HG03025 (cell line): ENCODE results near the gene BMPR1B.
"Not testable (repeated sequence)": the region's sequence is repeated elsewhere in the genome, so short reads cannot be mapped to it uniquely, and the experiment has no call there.

ENCODE experiments used
- ATAC-seq: cut with Tn5 transposase; IDR thresholded peaks from one replicate; pipeline ENCODE4 v1.9.1; 2021; ENCODE audit warnings: mild to moderate bottlenecking, moderate library complexity; ENCODE audit not compliant: unreplicated experiment, low FRiP score

BMPR1B gene

DNA sequence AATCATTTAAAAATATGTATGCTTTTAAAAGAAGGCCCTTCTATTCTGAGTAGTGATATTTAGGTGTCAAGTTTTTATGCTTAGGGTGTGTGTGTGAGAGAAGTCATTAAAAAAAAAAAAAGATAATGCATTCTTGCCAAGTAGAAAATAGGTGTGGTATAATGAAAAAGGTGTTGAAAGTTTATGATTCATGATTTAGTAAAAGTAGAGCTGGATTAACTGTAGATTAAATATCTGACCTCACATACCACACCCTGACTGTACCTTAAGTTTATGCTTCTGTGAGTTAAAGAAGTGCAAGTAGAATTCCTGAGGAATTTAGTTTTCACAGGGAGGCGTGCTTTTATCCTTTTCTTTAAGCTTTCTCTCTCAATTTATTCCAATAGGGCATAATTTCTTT lies 71.1 kb downstream of the BMPR1B start:
- no peak for ATAC-seq

DNA sequence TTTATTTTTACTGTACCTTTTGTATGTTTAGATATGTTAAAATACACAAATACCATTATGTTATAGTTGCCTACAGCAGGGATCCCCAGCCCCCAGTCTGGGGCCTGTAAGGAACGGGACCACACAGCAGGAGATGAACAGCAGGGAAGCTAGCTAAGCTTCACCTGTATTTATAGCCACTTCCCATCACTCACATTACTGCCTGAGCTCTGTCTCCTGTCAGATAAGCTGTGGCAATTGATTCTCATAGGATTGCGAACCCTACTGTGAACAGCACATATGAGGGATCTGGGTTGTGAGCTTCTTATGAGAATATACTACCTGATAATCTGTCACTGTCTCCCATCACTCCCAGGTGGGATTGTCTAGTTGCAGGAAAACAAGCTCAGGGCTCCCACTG lies 73.9 kb downstream of the BMPR1B start:
- no peak for ATAC-seq

DNA sequence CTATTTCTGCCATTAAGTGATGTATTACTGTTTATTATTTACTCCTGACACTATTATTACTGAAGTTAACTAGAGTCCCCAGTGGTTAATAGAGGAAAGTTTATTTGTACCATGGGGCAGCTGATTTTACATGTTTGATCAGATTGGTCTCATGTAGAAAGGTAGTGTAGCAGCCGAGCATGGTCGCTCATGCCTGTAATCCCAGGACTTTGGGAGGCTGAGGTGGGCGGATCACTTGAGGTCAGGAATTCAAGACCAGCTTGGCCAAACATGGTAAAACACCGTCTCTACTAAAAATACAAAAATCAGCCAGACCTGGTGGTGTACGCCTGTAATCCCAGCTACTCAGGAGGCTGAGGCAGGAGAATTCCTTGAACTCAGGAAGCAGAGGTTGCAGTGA lies 74.6 kb downstream of the BMPR1B start:
- ATAC-seq = not testable (repeated sequence)

DNA sequence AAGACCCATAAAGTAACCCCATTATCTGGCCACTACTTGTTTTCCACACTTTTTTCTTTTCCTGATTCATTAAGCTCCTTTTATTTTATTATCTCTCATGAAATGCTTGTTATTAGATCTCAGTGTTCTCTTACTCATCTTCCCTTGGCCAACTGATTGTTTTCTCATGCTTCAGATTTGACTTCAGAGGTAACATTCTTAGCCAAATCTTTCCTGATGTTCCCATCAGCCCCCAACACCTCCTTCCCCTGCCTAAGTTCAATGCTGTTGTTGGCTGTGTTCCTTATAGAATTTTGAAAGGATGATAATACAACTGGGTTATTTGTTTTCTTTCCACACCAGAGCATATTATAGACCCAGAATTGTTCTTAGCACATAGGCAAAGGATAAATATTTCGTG lies 75.6 kb downstream of the BMPR1B start:
- no peak for ATAC-seq

DNA sequence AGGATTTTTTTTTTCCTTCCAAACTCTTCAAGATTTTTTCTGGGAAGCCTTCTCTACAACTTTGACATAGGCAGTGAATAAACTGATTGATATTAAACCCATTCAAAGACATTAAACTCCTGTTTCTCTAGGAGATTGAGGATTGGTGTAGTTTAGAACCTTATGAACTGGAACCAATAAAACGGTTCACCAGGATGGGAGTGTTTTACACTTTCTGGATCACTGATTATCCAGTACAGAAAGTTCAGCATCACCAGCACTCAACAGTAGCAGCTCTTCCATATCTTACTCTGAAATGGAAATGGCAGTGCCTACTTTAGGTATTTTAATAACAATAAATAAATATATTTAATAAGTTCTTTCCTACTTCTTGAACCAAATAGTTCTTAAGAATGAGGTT lies 76.7 kb downstream of the BMPR1B start:
- ATAC-seq = no peak

DNA sequence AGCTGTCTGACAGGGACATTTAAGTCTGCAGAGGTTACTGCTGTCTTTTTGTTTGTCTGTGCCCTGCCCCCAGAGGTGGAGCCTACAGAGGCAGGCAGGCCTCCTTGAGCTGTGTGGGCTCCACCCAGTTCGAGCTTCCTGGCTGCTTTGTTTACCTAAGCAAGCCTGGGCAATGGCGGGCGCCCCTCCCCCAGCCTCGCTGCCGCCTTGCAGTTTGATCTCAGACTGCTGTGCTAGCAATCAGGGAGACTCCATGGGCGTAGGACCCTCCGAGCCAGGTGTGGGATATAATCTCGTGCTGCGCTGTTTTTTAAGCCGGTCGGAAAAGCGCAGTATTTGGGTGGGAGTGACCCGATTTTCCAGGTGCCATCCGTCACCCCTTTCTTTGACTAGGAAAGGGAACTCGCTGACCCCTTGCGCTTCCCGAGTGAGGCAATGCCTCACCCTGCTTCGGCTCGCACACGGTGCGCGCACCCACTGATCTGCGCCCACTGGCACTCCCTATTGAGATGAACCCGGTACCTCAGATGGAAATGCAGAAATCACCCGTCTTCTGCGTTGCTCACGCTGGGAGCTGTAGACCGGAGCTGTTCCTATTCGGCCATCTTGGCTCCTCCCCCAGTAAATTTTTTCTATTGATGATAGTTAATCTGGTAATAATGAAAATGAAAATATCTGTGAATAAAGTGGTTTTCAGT lies 83.6 kb downstream of the BMPR1B start:
- not testable (repeated sequence) for ATAC-seq

DNA sequence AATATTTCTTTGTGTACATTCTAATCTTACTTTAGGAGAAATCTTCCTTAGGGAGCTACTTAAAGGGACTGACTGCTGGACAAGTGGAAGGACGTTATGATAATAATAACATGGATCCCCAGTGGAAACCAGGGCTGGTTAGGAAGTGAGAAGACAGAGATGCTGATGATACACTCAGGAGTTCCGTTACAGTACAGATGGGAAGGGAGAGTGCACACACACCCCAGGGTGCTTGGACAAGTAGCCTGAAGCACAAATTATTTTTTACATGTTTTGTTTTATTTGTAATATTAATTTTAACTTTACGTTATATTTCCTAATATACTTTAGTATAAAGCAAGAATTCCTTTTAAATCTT lies 84.1 kb downstream of the BMPR1B start:
- ATAC-seq = no peak

DNA sequence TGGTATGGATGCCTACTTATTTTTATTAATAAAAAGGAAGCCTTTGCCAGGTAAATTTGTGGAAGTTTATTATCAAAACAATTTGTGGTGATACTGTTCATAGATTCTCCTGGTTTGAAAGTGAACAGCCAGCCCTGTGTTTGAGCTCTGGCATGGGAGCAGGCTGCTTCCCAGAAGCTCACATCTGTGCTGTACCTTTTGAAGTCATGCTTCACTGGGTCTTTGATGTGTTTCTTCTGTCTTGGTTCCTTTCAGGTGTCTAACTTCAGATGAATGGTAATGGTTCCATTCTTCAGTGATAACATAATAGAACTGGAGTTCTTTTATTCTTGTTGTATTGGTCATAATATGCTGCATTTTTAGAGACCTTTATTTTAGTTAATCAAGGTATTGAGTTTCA lies 85.5 kb downstream of the BMPR1B start:
- ATAC-seq = no peak

DNA sequence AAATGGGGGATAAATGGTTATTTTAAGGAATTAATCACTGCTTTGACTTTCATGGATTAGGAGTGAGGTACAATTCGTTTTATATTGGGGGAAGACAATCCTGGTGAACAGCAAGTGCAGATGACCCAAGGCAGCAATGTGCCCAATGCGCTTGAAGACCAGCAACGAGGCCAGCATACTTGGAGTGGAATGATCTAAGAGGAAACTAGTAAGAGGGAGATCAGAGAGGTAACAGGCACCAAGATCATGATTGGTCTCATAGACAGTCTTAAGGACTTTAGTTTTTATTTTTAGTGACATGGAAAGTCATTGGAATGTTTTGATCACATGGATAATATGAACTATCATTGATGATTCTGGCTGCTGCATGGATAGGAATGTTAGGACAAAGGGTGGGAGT lies 90.6 kb downstream of the BMPR1B start:
- ATAC-seq = no peak

DNA sequence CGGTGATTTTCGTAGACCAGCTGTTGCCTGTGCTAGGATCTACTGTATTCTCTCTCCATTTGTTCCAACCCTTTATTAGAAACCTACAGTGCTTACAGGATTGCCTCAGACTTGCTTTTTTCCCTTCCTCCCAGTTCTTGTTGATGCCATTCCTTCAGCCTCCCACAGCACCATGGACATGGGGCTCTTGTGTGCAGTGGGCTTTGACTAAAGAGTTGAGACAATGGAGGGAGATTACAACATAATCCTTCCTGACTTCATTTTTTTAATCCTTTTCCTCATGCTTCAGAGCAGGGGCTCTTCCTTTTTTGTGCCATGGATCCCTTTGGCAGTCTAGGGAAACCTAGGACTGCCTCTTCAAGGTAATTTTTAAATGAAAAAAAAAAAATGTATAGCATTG lies 92.1 kb downstream of the BMPR1B start:
- ATAC-seq = no peak

DNA sequence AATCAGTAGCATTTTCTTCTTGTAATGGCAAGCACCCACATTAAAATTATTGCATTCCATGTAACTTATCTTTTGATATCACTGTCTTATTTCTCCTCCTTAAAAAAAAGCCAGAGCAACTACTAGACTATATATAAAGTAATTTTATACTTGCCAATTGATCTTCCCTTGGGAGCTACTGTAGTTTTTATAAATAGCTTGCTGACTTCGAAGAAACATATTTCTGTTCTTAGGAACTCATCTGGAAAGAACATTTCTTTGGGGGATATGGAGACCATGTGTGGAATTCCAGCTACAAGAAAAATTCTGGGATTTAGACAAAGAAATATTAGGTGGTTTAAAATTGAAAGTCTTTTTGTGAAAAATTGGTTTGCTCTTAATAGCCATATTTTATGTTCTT lies 94.9 kb downstream of the BMPR1B start:
- no peak for ATAC-seq

DNA sequence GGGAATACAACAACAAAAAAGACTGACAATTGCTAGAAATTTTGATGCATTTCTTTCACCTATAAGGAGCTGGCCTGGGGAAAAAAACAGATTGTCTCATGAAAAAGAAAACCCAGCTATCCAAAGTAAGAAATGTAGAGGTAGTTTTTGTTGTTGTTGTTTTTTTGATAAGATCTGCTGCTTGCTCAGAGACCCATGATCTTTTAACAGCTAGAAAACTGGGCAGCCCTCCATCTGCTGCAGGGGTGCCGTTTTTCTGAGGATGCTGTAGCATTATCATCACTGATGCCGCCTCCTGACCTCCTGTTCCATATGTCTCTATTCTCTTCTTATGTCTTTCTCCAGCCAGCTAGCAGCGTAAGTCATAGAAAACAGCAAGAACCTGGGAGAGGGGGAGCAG lies 98.3 kb downstream of the BMPR1B start:
- no peak for ATAC-seq

DNA sequence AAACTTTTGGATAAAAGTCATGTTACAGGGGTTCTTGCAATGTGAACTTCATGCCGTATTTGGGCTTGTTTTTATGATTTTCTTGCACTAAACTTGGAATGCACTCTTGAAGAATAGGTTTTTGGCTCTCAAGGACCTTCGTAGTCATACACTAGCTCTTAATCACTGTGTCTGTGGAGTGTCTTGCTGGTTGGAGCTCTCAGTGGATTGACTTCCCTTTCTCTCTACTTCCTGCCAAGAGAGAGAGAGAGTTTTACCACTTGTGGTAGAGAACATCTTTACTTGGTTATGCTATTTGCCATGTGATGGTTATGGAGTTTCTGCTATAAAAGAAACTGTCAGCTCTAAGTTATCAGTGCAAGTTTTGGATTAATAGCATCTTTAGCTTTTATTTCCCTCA lies 112.4 kb downstream of the BMPR1B start:
- ATAC-seq = no peak

DNA sequence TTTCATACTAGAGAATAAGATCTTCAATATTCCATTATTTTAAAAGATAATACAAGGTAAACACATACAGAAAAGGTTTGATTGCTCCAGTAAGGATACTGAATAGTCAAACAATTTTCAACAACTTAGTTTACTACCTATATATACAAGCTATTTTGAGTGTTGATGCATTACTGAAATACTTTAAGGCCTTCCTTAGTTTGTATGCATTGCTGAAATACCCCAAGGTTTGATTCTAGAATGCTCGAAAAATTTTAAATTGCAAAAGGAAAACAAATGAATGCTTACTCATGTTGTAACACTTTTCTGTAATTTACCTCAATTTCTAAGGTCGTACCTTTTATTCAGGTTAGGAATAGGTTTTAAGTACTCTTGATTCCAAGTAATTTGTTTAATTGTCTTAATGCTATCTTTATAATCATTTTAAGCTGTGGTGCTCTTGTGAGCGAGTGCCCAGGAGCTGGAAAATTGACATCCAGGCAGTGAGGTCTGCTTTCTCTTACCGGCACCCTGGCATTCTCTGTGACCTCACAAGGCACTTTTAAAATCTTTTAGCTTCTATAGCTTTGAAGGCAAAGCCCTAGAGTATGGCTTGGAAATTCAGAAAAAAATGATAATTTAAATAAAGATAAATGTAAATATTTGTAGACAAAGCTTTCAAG lies 114.0 kb downstream of the BMPR1B start:
- ATAC-seq = no peak

DNA sequence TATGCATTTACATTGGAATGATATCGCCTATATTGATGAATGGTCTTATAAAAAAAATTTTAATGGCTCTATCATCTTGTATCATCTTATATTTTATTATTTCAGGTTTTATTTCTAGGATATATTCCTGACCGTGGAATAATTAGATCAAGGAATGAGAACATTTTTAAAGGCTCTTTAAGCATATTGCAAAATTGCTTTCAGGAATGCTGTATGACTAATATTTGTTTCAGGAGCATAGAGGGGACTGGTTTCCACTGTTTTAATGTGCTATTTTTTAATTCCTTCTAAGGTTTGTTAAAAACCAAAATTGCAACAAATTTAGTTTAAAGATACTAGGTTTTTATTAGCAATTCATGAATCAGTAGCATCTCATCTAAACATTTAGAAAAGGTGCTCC lies 120.2 kb downstream of the BMPR1B start:
- no peak for ATAC-seq

DNA sequence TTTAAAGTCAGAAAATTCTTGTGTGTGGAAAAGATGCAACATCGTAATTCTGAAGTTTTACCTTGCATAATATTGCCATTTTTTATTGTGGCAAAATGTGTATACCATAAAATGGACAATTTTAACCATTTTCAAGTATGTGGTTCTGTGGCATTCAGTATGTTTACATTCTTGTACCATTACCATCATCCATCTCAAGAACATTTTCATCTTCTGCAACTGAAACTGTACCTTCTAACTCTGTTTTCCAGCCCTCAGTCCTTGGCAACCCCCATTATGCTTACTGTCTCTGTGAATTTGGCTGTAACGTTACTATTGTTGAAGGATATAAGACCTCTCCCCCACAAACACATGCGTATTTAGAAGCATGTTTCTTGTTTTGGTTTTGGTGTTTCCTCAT lies 123.2 kb downstream of the BMPR1B start:
- no peak for ATAC-seq

DNA sequence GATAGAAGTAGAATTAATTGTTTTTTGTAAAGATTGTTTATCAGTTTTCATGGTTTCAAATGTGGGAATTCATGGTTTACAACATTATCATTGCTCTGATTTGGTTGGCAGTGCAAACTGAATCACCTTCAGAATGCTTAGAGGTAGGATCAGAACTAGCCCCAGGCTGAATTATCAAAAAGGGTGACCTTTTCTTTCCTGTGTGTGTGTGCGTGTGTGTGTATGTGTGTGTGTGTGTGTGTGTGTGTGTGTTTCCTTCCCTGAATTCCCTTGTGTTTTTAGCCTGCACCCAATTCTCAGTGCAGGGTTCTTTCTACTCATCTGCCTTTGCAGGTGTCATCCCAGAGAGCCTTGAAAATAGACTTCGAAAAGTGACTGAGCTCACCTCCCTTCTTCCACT lies 125.0 kb downstream of the BMPR1B start:
- no peak for ATAC-seq

DNA sequence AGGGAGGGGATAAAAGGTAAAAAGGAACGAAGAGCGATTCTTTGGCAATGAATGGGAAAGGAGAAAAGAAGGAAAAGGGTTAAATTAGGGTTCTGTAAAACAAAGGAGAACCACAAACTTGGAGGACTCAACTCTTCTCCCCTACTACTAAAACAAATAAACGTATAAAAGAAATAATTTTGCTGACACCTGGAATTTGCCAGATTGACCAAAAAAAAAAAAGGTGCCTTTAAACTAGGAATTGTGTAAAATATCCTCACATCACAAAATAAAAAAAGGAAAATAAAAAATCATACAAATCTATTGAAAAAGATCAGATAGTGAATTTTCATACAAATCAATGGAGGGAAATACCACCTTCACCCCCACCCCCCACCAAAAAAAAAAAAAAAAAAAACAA lies 129.3 kb downstream of the BMPR1B start:
- ATAC-seq = no peak

DNA sequence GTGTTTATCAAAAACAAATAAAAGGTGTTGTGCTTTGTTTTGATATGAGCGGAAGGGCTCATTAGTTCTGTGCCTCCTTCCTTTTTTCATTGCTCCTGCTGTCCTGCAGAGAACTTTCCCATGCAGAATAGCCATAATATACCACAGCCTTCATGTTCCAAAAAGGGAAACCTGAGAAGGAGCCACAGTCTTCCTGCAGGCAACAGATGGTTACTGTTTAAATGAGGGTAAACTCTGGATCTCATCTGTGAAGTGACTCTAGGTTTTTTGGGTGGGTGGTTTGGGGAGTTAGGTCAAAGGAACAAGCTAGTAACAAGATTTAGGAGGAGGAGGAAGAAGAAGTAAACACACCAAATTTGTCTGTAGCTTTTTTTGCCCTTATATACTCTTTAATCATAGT lies 131.8 kb downstream of the BMPR1B start:
- ATAC-seq = no peak

DNA sequence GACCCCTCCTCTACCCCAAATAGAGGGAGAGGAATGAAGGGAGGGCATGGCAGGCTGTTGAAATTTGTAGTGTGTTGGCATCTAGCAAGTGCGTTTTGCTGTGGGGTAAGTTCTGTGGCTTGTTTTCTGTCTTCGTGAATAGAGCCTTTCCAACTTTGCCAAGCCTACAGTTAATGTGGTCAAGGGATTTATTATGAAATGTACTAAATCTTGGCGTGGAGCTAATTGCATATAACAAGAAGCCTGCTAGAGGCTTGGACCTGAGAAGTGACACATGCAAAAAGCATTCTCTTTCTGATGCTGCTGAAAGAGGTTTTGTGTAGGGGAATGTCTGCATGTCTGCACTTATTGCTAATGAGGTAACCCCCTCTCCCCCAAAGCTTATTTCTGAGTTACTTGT lies 132.2 kb downstream of the BMPR1B start:
- no peak for ATAC-seq

DNA sequence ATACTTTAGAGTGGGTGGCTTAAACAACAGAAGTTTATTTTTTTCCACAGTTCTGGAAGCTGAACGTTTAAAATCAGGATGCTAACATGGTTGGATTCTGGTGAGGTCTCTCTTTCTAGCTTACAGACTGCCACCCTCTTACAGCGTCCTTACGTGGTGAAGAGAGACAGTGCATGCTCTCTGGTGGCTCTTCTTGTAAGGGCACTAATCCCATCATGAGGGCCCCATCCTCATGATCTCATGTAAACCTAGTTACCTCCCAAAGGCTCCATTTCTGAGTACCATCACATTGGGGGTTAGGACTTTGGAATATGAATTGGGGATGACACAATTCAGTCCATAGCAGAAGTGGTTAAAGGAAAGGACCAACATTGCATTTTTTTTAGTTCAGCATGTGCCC lies 132.8 kb downstream of the BMPR1B start:
- no peak for ATAC-seq

DNA sequence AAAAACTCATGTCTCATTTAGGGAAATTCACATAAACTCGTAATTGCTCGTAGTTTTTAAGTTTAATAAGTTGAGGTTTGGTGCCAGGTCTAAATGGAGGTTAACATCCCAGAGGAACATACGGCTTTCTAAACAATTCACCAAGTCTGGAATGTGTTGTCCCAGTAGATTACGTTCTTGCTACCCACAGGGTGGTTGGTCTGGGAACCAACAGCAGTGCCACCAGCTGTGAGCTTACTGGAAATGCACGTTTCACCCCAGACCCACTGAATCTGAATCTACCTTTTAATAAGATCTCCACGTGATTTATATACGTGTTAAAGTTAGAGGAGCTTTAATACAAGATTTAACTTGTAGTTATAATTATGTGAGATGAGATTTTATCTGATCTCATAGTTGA lies 134.3 kb downstream of the BMPR1B start:
- ATAC-seq = no peak

DNA sequence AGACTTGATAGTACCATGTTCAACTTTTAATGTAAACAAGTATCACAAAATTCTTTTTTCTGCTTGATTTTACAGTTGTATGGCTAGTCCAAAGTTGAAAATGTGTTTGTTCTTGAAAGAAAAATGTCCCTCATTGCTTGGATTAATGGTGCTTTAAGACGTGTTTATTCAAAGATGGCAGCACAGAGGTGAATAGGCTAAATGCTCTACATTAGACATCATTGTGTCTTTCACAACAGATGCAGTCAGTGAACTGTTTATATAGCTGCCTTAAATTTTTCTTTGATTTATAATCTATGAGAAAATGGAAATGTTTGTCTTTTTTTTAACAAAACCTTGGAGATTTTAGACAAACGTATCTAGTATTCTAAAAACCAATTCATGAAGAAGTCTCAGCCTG lies 137.3 kb downstream of the BMPR1B start:
- no peak for ATAC-seq
